GM13977 (cell line): ENCODE results near the gene P3H2.

Experiments used
- DNase-seq: peaks from one replicate; pipeline ENCODE4 v3.0.0; 2012; ENCODE audit warnings: low spot score
- in situ Hi-C: fragments of 300-500 bp; cut with MboI; formaldehyde crosslinking; loops from one replicate; pipeline ENCODE4 v1.12.0; 2022; ENCODE audit warnings: low sequenced_read_pairs, low pct_unique_long_range_greater_than_20kb, mixed read lengths, inconsistent platforms; ENCODE audit not compliant: unreplicated experiment
- TF ChIP-seq, protein P1 (sequence below): IDR thresholded peaks from 2 replicates; pipeline ENCODE4 v1.5.1; 2012; ENCODE audit warnings: mild to moderate bottlenecking, control low read depth; ENCODE audit not compliant: insufficient read depth; ENCODE audit errors: extremely low read depth, missing control alignments

The P3H2 gene

GRCh38 chr3:190139365-190139764 lies 18.7 kb upstream of the P3H2 start:
- TF ChIP-seq, protein P1, sequence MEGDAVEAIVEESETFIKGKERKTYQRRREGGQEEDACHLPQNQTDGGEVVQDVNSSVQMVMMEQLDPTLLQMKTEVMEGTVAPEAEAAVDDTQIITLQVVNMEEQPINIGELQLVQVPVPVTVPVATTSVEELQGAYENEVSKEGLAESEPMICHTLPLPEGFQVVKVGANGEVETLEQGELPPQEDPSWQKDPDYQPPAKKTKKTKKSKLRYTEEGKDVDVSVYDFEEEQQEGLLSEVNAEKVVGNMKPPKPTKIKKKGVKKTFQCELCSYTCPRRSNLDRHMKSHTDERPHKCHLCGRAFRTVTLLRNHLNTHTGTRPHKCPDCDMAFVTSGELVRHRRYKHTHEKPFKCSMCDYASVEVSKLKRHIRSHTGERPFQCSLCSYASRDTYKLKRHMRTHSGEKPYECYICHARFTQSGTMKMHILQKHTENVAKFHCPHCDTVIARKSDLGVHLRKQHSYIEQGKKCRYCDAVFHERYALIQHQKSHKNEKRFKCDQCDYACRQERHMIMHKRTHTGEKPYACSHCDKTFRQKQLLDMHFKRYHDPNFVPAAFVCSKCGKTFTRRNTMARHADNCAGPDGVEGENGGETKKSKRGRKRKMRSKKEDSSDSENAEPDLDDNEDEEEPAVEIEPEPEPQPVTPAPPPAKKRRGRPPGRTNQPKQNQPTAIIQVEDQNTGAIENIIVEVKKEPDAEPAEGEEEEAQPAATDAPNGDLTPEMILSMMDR: no peak
- in situ Hi-C loops: no loop called here
- no peak for DNase-seq

DNA sequence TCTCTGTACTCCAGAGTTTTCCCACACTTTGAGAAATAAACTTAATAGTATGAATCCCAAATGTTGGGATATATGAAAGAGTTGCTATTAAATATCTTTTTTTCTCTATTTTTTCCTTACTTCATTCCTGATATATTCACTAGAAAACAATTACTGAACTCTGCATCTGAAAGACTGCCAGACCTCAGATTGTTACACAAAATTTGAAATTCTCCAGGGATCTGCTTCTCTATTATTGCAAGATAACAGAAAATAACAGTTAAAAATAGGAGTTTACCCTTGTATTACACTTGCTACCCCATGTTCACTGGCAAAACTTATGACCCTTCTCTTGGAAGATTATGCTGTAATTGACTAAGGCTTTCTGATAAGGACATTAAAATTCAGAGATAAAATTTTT lies 11.7 kb upstream of the P3H2 start:
- TF ChIP-seq, protein P1: no peak
- in situ Hi-C loops: no loop called here
- no peak for DNase-seq

DNA sequence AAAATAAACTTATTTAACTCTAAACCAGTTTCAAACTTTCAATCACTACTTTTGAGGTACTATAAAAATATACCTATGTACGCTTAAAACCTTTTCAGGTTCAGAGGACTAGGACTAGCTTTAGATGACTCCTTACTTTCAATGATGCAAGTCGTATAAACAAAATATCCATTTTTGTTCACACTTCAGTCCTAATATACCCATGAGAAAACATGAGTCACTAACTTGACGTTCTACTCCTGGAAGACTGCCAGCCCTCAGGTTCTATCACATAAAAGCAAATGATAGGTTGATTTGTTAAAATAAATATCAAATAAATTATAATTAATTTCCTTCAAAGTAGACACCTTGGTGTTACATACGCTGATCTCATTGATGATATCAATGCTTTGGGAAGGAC lies 10.6 kb upstream of the P3H2 start:
- TF ChIP-seq, protein P1: no peak
- DNase-seq: no peak
- in situ Hi-C loops: no loop called here

DNA sequence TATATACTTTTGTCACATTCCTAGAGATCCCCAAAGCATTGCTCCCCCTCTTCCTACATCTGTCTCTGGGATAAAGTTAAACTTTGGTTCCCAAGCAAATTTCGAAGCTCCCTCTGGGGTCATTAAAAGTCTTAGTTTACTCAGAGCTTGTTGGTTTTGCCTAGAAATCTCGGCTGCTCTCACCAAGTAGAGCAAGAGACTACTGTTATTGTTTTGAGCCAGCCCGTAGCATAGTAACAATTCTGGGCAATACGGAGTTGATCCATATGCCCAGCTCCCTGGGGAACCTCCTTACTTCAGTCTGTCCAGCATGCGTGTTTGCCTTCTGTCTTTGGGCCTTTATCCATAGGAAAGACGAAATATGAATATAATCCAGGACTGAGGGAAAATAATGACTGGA lies 10.0 kb upstream of the P3H2 start:
- TF ChIP-seq, protein P1: no peak
- DNase-seq: no peak
- in situ Hi-C loops: no loop called here

- in situ Hi-C loops: no loop called here
- TF ChIP-seq, protein P1: no peak
- DNase-seq: no peak
Measured at GRCh38 chr3:190130037-190130436, 9.3 kb upstream of the P3H2 start.

- TF ChIP-seq, protein P1: no peak
- in situ Hi-C loops: no loop called here
- DNase-seq: no peak
Measured at GRCh38 chr3:190127797-190128196, 7.1 kb upstream of the P3H2 start.

GRCh38 chr3:190127195-190127594 lies 6.5 kb upstream of the P3H2 start:
- in situ Hi-C loops: no loop called here
- TF ChIP-seq, protein P1: no peak

More at GRCh38 chr3:190127195-190127594, 6.5 kb upstream of the P3H2 start:
- DNase-seq: no peak
